Measurements from ENCODE around the gene ADAMTS6. TPM values are rescaled to one million over a fixed set of nuclear protein-coding genes. Genes with fewer than 3 reads are reported as not detected.

The ADAMTS6 gene
- total RNA-seq, 4 donors from 2014 or later: 0.05 to 0.49 (median 0.31) TPM

- Histone ChIP-seq H3K4me3 (no peak overlapping the region), H3K27me3 (no peaks in the 10 kb centered on the region), H3K9me3 (no peaks in the 10 kb centered on the region), H3K27ac (no peak overlapping the region), H3K36me3 (no peaks in the 10 kb centered on the region), H3K4me1 (peaks cover 9 to 17% of the 10 kb centered on the region in 2 donors)
- ATAC-seq (no peak), DNase-seq (no peak)
- TF ChIP-seq POLR2A (IDR thresholded peaks at IDR 0.05): no peak
- no peak for TF ChIP-seq CTCF (IDR thresholded peaks at IDR 0.05 in 4 of 5, conservative IDR thresholded peaks at IDR 0.05 in 1 of 5)
- in situ Hi-C loops (cut with MboI; ENCODE audit: low sequenced_read_pairs in 4 of 4) (no loop called here), intact Hi-C loops (cut with DNase I; ENCODE audit: low total_unique reads) (no loop called here)
These were observed 340.2 kb downstream of the ADAMTS6 start for GRCh38 chr5:65141493-65141892.

- intact Hi-C loops (cut with DNase I; ENCODE audit: low total_unique reads): no loop called here
- Histone ChIP-seq H3K9me3 (no peaks in the 10 kb centered on the region), H3K4me3 (no peak overlapping the region), H3K27me3 (no peaks in the 10 kb centered on the region), H3K4me1 (peaks cover 9 to 10% of the 10 kb centered on the region in 2 donors), H3K36me3 (no peaks in the 10 kb centered on the region), H3K27ac (no peak overlapping the region)
- in situ Hi-C loops (cut with MboI; ENCODE audit: low sequenced_read_pairs in 4 of 4): no loop called here
- ATAC-seq (no peak), DNase-seq (no peak)
- TF ChIP-seq CTCF (IDR thresholded peaks at IDR 0.05 in 4 of 5, conservative IDR thresholded peaks at IDR 0.05 in 1 of 5) (no peak), POLR2A (IDR thresholded peaks at IDR 0.05) (no peak)
These were observed 344.1 kb downstream of the ADAMTS6 start for GRCh38 chr5:65137631-65138030.

GRCh38 chr5:65133477-65134110 is 348.1 kb downstream of the ADAMTS6 start:
- intact Hi-C loops (cut with DNase I; ENCODE audit: low total_unique reads) (no loop called here), in situ Hi-C loops (cut with MboI; ENCODE audit: low sequenced_read_pairs in 4 of 4) (no loop called here)
- no peaks in the 10 kb centered on the region for H3K4me1 ChIP-seq
- no peaks in the 10 kb centered on the region for H3K9me3 ChIP-seq
- TF ChIP-seq POLR2A (IDR thresholded peaks at IDR 0.05) (no peak), CTCF (IDR thresholded peaks at IDR 0.05 in 4 of 5, conservative IDR thresholded peaks at IDR 0.05 in 1 of 5) (no peak)
- H3K36me3 ChIP-seq: no peaks in the 10 kb centered on the region
- ATAC-seq: no peak
- no peak overlapping the region for H3K27ac ChIP-seq
- H3K4me3 ChIP-seq: no peak overlapping the region
- no peaks in the 10 kb centered on the region for H3K27me3 ChIP-seq
- DNase-seq: no peak

- DNase-seq (no peak), ATAC-seq (no peak)
- Histone ChIP-seq H3K27me3 (no peaks in the 10 kb centered on the region), H3K4me3 (no peak overlapping the region), H3K9me3 (no peaks in the 10 kb centered on the region), H3K4me1 (no peaks in the 10 kb centered on the region), H3K27ac (no peak overlapping the region), H3K36me3 (no peaks in the 10 kb centered on the region)
- in situ Hi-C loops (cut with MboI; ENCODE audit: low sequenced_read_pairs in 4 of 4): no loop called here
- intact Hi-C loops (cut with DNase I; ENCODE audit: low total_unique reads): no loop called here
- TF ChIP-seq POLR2A (IDR thresholded peaks at IDR 0.05) (no peak), CTCF (IDR thresholded peaks at IDR 0.05 in 4 of 5, conservative IDR thresholded peaks at IDR 0.05 in 1 of 5) (no peak)
These were observed 349.3 kb downstream of the ADAMTS6 start for GRCh38 chr5:65132386-65132785.

GRCh38 chr5:65128226-65128625 is 353.5 kb downstream of the ADAMTS6 start:
- Histone ChIP-seq H3K36me3 (no peaks in the 10 kb centered on the region), H3K4me1 (no peaks in the 10 kb centered on the region), H3K27ac (no peak overlapping the region), H3K27me3 (no peaks in the 10 kb centered on the region), H3K4me3 (no peak overlapping the region), H3K9me3 (no peaks in the 10 kb centered on the region)
- TF ChIP-seq CTCF (IDR thresholded peaks at IDR 0.05 in 4 of 5, conservative IDR thresholded peaks at IDR 0.05 in 1 of 5) (no peak), POLR2A (IDR thresholded peaks at IDR 0.05) (no peak)
- ATAC-seq (no peak), DNase-seq (no peak)
- in situ Hi-C loops (cut with MboI; ENCODE audit: low sequenced_read_pairs in 4 of 4) (no loop called here), intact Hi-C loops (cut with DNase I; ENCODE audit: low total_unique reads) (no loop called here)
